HepG2 (cell line): Measurements from ENCODE around the gene PTPA. TPM values are rescaled to one million over a fixed set of nuclear protein-coding genes. Genes with fewer than 3 reads are reported as not detected.

Experiments
- ARNT ChIP-seq: fragments of 450-650 bp; IDR thresholded peaks from 2 replicates; pipeline ENCODE4 v1.6.1; 2017
- CBX2 ChIP-seq, 2 experiments: fragments of 200-600 bp in 1 of 2; sonication (generic); formaldehyde crosslinking in 1 of 2; IDR thresholded peaks; 2 replicates each; pipeline versions ENCODE4 v1.7.0 to v1.8.1; 2018 to 2022; ENCODE audit warnings: low read depth in 2 of 2, low read length in 1 of 2, mild to moderate bottlenecking in 1 of 2, missing genetic modification reagents in 1 of 2
- GLI4 ChIP-seq: sonication (generic); formaldehyde crosslinking; IDR thresholded peaks from 2 replicates; pipeline ENCODE4 v1.5.1; 2020; ENCODE audit warnings: missing genetic modification reagents, mild to moderate bottlenecking, moderate library complexity, borderline replicate concordance
- HNRNPH1 ChIP-seq: fragments of 200-400 bp; formaldehyde crosslinking; optimal IDR thresholded peaks from 2 replicates; pipeline ENCODE3; 2017; ENCODE audit warnings: mild to moderate bottlenecking, low read depth, low read length
- KDM2A ChIP-seq: sonication (generic); formaldehyde crosslinking; IDR thresholded peaks from 2 replicates; pipeline ENCODE4 v1.4.0; 2020; ENCODE audit warnings: low read depth, missing genetic modification reagents, borderline replicate concordance
- NR2F1 ChIP-seq, 2 experiments: fragments of 450-650 bp in 1 of 2; formaldehyde crosslinking in 1 of 2; IDR thresholded peaks; 2 replicates each; pipeline versions ENCODE4 v1.5.0 to v1.6.1; 2016 to 2020; ENCODE audit warnings: mild to moderate bottlenecking in 1 of 2, missing compliant biosample characterization in 1 of 2, missing genetic modification reagents in 1 of 2, moderate library complexity in 1 of 2
- RAD51 ChIP-seq: fragments of 450-650 bp; IDR thresholded peaks from 2 replicates; pipeline ENCODE4 v1.6.1; 2016; ENCODE audit warnings: borderline replicate concordance
- SOX5 ChIP-seq: IDR thresholded peaks from 2 replicates; pipeline ENCODE4 v1.6.1; 2016; ENCODE audit warnings: borderline replicate concordance
- SUZ12 ChIP-seq: fragments of 150-350 bp; IDR thresholded peaks from 2 replicates; pipeline ENCODE4 v1.6.1; 2014; ENCODE audit warnings: low read depth, low read length
- ZNF224 ChIP-seq: sonication (generic); formaldehyde crosslinking; IDR thresholded peaks from 2 replicates; pipeline ENCODE4 v1.5.0; 2020; ENCODE audit warnings: mild to moderate bottlenecking, missing genetic modification reagents
- ZNF337 ChIP-seq: sonication (generic); formaldehyde crosslinking; IDR thresholded peaks from 2 replicates; pipeline ENCODE4 v1.5.1; 2020; ENCODE audit warnings: missing genetic modification reagents, low read depth, mild to moderate bottlenecking, borderline replicate concordance
- ZNF33A ChIP-seq: sonication (generic); formaldehyde crosslinking; IDR thresholded peaks from 2 replicates; pipeline ENCODE4 v1.5.1; 2020; ENCODE audit warnings: missing genetic modification reagents, mild to moderate bottlenecking, moderate library complexity, borderline replicate concordance
- ZNF382 ChIP-seq: sonication (generic); formaldehyde crosslinking; IDR thresholded peaks from 2 replicates; pipeline ENCODE4 v1.5.0; 2020; ENCODE audit warnings: missing genetic modification reagents, mild to moderate bottlenecking, borderline replicate concordance
- ZNF557 ChIP-seq: sonication (generic); formaldehyde crosslinking; IDR thresholded peaks from 2 replicates; pipeline ENCODE4 v1.4.0; 2020; ENCODE audit warnings: missing genetic modification reagents
- ZNF609 ChIP-seq: sonication (generic); formaldehyde crosslinking; IDR thresholded peaks from 2 replicates; pipeline ENCODE4 v1.4.0; 2020; ENCODE audit warnings: mild to moderate bottlenecking, missing genetic modification reagents, borderline replicate concordance
- ZNF615 ChIP-seq: sonication (generic); formaldehyde crosslinking; IDR thresholded peaks from 2 replicates; pipeline ENCODE4 v1.5.0; 2020; ENCODE audit warnings: mild to moderate bottlenecking, missing genetic modification reagents, borderline replicate concordance
- polyA plus RNA-seq, 8 experiments: library from polyadenylated mRNA; depleted of rRNA in 3 of 8; stranded (reverse) in 7 of 8; unstranded in 1 of 8; fragments of >200 nt; fragmentation: Illumina TruSeq in 4 of 8; extraction: Trizol in 4 of 8; gene quantifications; 2 replicates each; pipeline versions ENCODE4 v1.2.1 to v1.2.3, GENCODE V29; 2011 to 2016; ENCODE audit warnings: low read depth in 4 of 8, missing spikeins in 1 of 8, mixed read lengths in 1 of 8; ENCODE audit not compliant: insufficient read depth in 1 of 8
- total RNA-seq, 5 experiments: library from RNA; depleted of rRNA; stranded (reverse); fragments of >200 nt; fragmentation: Illumina TruSeq; extraction: Trizol; gene quantifications; 2 replicates each; pipeline ENCODE4 v1.2.3, GENCODE V29; 2016; ENCODE audit warnings: low read depth in 1 of 5
- TF ChIP-seq, protein P1 (sequence below): fragments of 450-650 bp; IDR thresholded peaks from 2 replicates; pipeline ENCODE4 v1.6.1; 2017; ENCODE audit warnings: mild to moderate bottlenecking
- TF ChIP-seq, protein P2 (sequence below): sonication (generic); formaldehyde crosslinking; IDR thresholded peaks from 2 replicates; pipeline ENCODE4 v1.4.0; 2020; ENCODE audit warnings: missing genetic modification reagents, low read depth, mild to moderate bottlenecking, borderline replicate concordance
- TF ChIP-seq, protein P3 (sequence below): sonication (generic); formaldehyde crosslinking; IDR thresholded peaks from 2 replicates; pipeline ENCODE4 v1.5.0; 2020; ENCODE audit warnings: mild to moderate bottlenecking, missing genetic modification reagents

Gene PTPA
- total and polyA plus RNA-seq, 2 of the 13 experiments (the other 11 are each of a cell fraction or from before 2014, with no cell fraction given), result 79.3 to 105 TPM

GRCh38 chr9:129109952-129110739 is 1.1 kb upstream of the PTPA start (continued):
- 0 out of 2 replicates have a peak, but pooled peaks have one; percentile 83 for TF ChIP-seq ZNF557 (CRISPR knock-in tag)
- no peak for TF ChIP-seq HNRNPH1
- TF ChIP-seq NR2F1 (CRISPR knock-in tag; IDR thresholded peaks at IDR 0.05), result peak in 1 of 2 experiments; percentile 59; a peak in 1 of 4 replicates
- no peak for TF ChIP-seq ZNF615 (CRISPR knock-in tag)
- TF ChIP-seq, protein P1, sequence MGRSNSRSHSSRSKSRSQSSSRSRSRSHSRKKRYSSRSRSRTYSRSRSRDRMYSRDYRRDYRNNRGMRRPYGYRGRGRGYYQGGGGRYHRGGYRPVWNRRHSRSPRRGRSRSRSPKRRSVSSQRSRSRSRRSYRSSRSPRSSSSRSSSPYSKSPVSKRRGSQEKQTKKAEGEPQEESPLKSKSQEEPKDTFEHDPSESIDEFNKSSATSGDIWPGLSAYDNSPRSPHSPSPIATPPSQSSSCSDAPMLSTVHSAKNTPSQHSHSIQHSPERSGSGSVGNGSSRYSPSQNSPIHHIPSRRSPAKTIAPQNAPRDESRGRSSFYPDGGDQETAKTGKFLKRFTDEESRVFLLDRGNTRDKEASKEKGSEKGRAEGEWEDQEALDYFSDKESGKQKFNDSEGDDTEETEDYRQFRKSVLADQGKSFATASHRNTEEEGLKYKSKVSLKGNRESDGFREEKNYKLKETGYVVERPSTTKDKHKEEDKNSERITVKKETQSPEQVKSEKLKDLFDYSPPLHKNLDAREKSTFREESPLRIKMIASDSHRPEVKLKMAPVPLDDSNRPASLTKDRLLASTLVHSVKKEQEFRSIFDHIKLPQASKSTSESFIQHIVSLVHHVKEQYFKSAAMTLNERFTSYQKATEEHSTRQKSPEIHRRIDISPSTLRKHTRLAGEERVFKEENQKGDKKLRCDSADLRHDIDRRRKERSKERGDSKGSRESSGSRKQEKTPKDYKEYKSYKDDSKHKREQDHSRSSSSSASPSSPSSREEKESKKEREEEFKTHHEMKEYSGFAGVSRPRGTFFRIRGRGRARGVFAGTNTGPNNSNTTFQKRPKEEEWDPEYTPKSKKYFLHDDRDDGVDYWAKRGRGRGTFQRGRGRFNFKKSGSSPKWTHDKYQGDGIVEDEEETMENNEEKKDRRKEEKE, result no peak
- TF ChIP-seq CBX2 (IDR thresholded peaks at IDR 0.05; ENCODE audit: low read depth, low read length), result no peak
- TF ChIP-seq CBX2 (CRISPR knock-in tag; IDR thresholded peaks at IDR 0.05; ENCODE audit: low read depth), result no peak
- TF ChIP-seq, protein P2, sequence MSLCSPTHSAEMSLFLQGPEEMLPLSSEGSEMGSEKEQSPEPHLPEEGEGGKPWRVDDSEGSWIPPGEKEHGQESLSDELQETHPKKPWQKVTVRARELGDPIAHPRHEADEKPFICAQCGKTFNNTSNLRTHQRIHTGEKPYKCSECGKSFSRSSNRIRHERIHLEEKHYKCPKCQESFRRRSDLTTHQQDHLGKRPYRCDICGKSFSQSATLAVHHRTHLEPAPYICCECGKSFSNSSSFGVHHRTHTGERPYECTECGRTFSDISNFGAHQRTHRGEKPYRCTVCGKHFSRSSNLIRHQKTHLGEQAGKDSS (CRISPR knock-in tag), result no peak
- no peak for TF ChIP-seq ZNF609 (CRISPR knock-in tag)
- TF ChIP-seq, protein P3, sequence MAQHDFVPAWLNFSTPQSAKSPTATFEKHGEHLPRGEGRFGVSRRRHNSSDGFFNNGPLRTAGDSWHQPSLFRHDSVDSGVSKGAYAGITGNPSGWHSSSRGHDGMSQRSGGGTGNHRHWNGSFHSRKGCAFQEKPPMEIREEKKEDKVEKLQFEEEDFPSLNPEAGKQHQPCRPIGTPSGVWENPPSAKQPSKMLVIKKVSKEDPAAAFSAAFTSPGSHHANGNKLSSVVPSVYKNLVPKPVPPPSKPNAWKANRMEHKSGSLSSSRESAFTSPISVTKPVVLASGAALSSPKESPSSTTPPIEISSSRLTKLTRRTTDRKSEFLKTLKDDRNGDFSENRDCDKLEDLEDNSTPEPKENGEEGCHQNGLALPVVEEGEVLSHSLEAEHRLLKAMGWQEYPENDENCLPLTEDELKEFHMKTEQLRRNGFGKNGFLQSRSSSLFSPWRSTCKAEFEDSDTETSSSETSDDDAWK (CRISPR knock-in tag), result no peak
- no peak for TF ChIP-seq ZNF382 (CRISPR knock-in tag)
- TF ChIP-seq GLI4 (CRISPR knock-in tag), result no peak
- no peak for TF ChIP-seq SOX5 (CRISPR knock-in tag)
- no peak for TF ChIP-seq RAD51
- TF ChIP-seq ZNF224 (CRISPR knock-in tag), result peak; percentile 90; the same call in 1 of the 2 replicates
- no peak for TF ChIP-seq SUZ12
- peak; percentile 51; the same call in 1 of the 2 replicates for TF ChIP-seq KDM2A
- TF ChIP-seq ZNF33A (CRISPR knock-in tag), result no peak
- TF ChIP-seq ZNF337, result no peak
- no peak for TF ChIP-seq ARNT
